ENCODE data around the gene MAK.

DNA sequence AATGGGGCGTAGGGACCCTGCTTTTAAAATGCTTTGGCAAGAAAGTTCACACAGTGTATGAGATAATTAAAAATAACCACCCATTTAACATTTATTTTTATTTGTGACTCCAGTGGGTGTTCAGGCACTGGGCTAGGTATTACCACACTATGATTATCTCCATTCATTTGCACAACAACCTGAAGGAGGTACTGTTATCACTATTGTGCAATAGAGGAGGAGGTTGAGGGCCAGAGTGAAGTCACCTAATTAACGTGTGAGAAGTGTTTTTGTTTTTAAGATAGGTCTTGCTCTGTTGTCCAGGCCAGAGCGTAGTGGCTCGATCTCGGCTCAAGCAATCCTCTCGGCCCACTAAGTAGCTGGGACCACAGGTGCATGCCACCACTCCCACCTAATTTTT is 29.2 kb downstream of the MAK start:
- TF ChIP-seq, protein P1, sequence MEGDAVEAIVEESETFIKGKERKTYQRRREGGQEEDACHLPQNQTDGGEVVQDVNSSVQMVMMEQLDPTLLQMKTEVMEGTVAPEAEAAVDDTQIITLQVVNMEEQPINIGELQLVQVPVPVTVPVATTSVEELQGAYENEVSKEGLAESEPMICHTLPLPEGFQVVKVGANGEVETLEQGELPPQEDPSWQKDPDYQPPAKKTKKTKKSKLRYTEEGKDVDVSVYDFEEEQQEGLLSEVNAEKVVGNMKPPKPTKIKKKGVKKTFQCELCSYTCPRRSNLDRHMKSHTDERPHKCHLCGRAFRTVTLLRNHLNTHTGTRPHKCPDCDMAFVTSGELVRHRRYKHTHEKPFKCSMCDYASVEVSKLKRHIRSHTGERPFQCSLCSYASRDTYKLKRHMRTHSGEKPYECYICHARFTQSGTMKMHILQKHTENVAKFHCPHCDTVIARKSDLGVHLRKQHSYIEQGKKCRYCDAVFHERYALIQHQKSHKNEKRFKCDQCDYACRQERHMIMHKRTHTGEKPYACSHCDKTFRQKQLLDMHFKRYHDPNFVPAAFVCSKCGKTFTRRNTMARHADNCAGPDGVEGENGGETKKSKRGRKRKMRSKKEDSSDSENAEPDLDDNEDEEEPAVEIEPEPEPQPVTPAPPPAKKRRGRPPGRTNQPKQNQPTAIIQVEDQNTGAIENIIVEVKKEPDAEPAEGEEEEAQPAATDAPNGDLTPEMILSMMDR (IDR thresholded peaks at IDR 0.05): no peak
- no peak for TF ChIP-seq ZFX (IDR thresholded peaks at IDR 0.05; ENCODE audit: borderline replicate concordance)
